ENCODE data around the gene OLIG3.

The OLIG3 gene

DNA sequence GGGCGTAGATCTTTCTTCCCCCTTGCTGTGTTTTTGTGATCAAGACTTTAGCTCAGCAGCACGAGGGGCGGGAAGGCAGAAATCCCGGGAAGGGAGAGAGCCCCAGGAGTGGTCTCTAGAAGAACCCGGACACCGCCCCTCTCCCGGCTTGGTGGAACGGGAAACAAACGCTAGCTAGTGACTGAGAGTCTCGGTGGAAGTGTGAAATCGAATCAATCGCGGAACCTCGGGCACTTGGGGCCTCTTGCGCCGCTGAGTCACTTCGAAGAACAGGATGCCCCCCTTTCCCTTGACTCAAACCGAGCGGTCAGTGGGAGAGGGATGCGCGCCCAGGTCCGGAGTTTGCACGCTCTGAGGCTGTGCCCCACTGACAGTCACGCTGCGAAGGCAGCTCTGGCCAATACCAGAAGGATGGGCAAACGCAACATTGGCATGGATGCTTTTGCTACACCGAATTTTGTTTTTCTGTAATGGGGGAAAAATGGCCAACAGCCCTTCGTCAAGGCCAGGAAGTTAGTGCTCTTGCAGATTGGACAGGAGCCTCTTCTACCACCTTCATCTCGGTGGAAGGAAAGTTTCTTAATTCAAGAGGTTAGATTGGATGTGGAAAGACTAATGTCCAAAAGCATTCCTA lies 1.6 kb upstream of the OLIG3 start:
- no peak for DNase-seq

DNA sequence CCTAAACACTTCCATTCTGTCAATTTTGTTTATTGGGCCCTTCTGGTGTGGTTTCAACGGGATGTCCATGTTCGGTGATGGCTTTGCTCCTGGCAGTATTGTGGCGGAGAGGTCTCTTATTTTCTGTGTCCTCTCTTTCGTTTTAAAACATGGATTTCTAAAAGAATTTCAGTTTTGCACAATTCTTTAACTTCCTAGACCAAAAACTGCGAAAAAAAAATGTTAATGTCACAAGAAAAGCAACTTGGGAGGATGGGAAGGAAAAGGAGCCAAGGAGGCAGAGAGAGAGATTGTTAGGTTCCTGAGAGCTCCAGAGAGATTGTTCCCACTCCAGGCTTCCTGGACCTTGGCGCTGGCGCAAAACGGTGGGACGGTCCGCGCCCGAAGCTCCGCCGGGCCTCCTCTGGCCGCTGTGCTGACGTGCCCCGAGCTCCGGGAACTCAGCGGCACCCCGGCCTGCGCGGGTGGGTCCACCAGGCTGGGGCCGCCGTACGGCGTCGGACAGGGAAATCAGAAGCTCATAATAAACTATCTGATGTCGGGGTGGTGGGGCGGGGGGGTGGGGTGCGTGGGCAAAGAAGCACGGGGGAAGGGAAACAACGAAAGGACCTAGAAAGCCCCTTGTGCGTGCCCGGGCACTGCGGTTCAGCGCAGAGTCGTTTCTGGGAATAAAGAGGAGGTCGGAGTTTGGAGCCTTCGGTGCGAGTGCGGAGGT lies 951 bp upstream of the OLIG3 start:
- DNase-seq: no peak

DNA sequence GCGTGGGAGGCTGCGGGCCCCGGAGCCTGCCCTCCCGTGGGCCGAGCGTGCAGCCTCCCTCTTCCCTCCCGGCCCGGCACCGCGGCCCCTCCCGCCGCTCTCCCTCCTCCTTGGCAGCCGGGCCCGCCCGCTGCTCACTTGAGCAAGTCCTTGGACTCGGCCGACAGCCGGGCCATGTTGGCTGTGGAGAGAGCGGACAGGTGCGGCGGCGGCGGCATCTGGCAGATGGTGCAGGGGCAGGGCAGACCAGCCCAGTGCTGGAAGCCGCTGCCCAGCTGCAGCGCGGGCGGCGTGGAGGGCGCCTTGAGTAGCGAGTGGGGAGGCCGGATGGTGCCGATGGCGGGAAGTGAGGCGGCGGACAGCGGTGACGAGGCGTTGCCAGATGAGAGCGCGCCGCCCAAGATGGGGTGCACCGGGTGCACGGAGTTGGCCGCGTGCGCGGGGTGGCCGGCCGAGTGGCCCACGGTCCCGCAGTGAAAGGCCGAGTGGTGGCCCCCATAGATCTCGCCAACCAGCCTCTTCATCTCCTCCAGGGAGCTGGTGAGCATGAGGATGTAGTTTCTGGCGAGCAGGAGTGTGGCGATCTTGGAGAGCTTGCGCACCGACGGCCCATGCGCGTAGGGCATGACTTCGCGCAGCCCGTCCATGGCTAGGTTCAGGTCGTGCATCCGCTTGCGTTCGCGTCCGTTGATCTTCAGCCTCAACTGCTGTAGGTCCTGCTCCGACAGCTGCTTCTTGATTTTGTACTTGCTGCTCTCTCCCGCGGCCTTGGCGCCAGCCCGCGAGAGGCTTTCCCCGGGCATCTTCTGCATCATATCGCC lies 766 bp downstream of the OLIG3 start:
- DNase-seq: peak in 1 of 5 experiments; percentile 54

DNA sequence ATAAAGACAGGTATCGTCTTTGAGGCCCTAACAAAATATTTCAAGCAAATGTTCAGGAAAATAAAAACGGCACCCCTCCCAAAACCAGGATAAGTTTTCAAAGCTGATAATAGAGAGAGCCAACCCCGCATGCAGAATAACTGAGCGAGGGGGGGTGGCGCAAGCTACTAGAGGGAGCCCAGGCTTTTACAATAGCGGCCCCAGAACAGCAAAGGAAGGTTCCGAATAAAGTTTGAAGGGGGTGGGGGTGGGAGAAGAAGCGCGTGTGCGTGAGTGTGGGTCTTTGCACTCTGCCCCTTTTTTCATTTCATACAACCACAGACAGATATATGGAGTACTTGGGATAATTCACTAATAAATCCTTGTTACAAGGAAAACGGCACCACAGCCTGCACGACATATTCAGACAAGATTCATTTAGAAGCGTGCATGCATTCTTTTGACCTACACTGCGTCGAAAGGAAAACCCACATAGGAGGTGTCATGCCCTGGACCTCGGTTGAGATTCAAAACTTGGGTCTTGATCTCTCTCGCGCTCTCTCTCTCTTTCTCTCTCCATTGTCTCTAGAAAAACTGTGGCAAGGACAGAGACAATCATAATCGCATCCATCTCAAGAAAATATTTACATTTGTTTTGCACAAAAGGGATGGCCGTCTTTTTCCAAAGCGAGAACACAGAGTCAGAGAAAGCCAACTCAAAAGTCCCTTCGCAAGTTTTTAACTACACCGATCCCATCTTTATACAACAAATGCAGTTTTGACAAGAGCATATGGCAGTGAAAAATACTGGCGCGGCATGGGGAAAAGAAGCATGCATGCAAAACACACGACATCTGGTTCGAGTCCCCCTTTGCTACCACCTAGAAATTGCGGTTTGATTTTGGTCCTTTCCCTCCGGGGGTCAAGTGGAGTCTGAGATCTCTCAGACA lies 1.6 kb downstream of the OLIG3 start:
- no peak for DNase-seq

DNA sequence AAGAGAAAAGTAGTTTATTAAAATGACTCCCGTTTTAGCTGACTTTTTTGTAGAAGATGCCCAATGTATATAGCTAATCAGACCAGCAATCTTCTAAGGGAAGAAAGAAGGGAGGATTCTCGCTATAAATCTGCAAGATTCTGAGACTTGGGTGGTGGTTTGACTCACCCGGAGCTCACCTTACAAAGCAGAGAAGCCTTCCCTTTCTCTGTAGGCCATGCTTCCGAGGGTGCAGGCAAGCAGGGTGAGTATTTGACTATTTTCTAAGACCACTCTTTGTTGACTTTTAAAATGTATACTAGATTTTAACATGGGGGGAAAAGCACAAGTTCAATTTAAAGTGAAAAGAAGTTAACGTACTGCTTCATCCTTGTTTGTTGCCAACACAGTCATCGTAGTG lies 2.7 kb downstream of the OLIG3 start:
- no peak for DNase-seq

DNA sequence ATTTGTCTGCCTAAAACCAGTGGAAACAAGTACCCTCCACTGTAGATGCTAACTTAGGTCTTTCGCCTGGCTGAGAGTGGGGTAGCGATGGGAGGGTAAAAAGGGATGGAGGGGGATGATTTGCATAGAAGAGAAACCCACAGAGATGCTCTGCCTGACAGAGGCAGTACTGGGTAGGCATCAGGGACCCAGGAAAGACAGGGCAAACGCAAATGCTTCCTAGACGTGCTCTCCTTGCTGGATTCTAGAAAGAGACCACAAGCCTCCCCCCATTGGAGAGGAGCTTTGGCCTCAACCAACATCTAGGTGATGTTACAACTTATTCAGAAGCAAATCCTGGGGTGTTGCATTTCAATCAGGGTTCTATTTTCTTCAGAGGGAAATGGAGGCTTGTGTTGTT lies 3.2 kb downstream of the OLIG3 start:
- no peak for DNase-seq

DNA sequence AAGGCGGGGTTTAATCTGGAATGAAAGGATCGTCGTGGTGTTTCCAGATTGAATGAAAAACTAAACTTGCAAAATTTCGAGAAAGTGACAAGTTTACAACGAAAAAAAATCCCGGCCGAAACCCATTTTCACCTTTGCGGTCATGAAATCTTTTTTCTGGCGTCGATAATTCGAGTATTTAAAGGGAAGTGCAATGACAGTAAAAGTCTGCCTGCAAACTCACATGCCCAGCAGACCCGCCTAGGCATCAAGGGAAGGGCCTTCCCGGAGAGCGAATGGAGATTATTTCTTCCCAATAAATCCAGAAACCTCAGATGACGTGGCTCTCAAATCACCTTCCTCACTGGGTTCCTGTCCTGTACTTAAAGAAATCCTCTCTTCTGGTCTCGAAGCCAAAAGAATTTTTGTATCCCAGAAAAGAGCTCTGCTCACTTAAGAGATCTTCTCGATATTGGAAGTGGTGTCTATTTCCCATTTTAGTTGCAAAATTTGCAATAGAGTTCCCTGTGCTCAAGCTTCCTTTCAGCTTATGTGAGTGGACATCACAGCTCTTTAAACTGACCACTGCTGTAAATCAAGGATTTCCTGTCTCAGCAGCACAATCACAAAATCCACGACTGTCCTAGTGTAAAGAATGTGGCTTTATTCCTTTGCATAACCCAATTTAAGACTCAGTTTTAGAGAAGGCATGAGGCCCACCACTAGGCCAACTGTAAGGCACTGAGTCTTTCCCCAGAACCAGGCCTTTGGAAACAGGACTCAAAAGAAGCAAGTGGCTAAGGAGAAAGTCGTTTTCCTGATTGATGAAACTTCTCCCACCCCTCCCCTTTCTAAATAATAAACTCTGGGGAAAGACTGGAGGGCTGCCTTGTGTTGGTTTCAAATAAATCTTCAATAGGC lies 3.9 kb downstream of the OLIG3 start:
- no peak for DNase-seq

DNA sequence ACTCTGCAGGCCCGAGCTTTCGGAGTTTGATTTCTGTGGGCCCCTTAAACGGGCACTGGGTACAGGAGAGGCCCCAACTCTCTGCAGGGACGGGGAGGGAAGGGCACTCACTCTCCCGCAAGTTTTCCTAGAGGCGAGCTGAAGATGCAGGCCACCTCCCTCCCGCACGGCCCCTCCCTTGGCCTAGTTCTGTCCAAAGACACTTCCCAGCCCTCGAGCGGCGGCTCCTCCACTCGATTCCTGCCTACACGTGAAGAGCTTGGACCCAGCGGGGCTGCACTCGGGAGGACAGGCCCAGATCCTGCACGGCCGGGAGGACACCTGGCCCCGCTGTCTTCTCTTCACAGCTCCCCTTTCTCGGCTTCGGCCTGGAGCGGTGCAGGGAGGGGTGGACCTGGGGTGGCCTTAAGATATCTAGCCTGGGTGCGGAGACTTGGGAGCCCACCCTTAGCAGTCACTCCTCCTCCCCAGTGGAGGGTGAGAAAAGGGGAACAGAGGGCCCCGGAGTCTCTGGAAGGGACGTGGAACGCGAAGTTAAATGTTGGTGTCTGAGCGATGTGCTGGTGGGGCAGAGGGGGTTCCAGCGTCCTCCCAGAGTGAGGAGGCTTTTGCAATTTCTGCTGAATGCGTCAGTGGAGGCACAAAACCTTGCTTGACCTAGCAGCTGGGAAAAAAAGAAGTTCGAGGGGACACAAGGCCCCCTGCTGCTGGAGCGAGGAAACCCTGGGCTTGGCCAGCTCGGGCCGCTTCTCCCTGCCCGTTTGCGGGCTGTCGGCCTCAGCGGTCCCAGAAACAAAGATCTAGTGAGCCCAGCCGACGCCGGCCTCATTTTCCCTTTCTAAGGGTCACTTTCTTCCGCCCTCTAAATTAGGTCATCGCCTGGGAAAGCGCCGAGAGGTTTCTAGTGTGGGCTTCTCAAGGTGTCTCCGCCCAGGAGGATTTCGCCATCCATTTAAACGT lies 4.9 kb downstream of the OLIG3 start:
- DNase-seq: no peak

DNA sequence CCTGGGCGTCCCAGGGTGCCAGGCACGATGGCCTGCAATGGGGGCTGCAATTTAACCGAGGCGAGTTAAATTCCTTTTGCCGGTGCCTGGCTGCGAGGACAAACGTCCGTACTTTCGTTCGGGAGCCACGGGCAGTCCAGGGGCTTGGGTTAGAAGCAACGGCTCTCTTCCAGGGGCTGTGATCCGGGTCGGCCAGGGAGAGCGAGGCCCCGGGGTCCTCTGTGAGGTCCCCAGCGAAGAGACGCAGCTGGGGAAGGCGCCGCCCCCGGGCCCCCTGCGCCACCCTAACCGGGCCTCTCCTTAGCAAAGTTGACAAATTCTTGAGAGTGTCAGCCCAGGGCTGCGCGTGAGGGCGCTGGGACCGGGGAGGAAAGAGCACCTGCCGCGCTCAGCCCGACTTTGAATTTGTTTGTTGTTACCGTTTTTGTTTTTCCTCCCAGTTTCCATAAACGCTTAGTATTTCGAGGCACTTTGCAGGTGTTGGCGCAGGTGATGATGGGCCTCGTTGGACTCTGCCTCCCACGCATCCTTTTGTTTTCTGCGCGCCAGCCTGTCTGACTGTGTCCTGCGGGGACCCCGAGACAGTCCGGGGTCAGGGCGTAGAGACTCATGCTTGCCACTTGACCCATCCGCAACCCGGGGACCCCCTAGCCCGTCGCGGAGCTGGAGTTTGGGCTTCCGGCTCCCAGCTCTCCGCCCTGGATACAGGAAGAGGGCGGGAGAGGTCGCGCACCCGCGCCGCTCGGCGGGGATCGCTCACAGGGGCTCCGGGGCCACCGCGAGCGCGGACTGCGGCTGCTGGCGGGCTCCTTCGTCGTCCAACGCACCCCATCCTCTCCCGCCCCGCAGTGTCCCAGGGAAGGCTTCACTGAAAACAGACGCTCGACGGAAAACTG lies 5.8 kb downstream of the OLIG3 start:
- DNase-seq: peak in 1 of 5 experiments; percentile 51

DNA sequence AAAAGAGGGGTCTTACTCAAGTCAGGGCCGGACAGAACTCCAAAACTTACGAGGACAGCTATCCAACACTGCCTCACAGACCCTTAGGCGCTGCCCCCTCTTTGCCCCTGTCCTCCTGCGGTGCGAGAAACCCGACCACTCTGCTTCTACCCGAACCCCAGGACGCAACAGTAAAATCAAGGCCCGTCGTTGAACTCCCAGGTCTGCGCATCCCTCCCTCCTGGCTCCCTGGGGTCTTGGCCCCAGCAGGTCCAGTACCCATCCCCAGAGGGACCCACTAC lies 6.4 kb downstream of the OLIG3 start:
- DNase-seq: no peak

DNA sequence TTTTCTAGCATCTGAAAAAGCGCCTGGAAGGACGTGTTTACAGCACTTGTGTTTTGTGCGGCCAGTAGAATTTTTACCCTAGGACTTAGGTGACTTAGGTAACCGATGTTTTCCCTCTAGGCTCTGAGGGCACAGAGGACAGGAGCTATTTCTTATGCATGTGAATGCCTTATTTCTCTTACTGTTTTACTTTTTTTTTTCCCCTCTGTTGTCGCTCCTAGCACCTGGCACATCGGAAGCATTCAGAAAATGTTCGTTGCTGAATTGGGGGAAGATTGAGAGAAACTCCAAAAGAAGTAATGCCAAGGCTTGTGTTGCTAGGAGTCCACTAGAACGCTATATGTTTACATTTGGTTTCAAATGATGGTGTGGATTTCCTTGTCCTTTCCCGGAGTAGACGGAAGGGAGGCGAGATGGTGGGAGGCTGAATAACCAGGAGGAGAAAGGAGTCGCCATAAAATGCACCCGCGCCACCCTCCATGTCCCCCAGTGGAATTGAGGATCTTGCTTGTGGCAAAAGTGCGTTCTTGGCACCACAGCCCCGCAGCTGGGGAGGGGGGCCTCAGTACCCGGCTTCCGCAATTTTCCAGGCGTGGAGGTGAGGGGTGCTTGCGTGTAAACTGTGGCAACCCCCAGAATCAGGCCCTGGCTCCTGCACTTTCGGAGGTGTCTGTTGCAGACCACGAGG lies 6.9 kb downstream of the OLIG3 start:
- no peak for DNase-seq

DNA sequence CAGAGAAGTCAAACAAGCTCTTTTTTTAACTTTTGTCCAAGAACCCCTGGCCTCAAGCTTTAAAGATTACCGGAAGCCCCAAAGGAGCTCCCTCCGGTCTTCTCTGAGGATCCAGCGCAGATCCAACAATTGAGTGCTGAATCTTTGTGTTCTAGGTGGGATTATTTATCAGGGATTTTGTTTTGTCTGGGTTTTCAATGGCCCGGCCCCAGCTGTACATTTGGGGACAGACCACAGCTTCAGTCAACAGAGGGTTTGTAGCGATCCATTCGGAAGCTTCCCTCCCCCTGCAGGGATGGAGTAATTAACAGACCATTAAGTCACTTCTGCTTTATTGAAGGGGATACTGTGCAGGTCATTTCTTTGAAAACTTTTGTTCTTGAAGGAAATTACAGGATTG lies 7.8 kb downstream of the OLIG3 start:
- no peak for DNase-seq

DNA sequence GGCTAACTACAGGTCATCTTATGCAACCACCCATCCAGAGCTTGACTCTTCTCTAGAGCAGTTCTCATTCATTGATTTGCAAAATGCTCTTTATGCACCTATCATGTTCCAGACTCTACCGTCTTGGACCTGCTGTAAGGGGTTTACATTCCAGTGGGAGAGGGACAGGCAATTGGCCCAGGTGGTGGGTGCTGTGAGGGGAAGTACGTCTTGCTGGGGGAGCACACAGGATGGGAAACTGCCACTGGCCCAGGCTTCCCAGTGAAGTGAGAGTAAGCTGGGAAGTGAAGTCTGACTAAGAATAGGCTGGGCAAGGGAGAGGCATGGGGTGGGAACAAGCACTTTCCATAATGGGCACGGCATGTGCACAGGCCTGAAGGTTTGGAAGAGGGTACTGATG lies 13.8 kb downstream of the OLIG3 start:
- no peak for DNase-seq

DNA sequence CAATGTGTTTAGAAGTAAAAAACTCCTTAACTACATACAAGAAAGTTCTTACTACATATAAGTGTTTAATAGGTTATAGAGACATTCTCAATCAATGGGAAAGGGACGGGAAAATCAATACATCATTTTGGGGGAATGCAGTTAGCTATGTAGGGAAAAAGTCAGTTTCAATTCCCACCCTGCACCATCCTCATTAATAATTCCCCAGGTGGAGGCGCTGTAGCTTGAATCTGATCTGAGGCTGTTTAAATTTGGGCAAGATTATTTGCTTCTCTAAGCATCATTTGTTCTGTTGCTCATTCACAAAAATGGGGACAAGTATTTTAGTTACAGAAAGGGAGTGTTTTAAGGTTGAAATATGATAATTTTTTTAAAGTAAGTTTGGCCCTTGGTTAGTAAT lies 19.1 kb downstream of the OLIG3 start:
- DNase-seq: no peak

DNA sequence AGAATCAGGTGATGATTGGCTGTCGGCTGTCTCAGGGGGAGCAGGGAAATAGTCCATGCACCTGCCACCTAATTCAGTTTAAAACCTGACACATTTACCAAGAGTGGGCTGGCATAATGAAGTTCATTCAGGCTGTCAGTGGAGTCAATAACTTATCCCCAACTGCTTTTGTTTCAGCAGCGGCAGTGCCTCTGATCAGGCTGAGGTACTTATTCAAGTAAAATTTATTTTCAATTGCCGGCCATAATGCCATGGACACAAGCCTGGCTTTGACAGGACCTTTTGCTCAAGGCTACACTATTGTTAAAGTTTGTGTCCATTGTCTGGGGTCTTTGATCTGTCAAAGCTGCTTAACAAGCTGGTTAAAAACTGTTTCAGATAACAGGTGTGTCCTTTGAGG lies 20.6 kb downstream of the OLIG3 start:
- no peak for DNase-seq

DNA sequence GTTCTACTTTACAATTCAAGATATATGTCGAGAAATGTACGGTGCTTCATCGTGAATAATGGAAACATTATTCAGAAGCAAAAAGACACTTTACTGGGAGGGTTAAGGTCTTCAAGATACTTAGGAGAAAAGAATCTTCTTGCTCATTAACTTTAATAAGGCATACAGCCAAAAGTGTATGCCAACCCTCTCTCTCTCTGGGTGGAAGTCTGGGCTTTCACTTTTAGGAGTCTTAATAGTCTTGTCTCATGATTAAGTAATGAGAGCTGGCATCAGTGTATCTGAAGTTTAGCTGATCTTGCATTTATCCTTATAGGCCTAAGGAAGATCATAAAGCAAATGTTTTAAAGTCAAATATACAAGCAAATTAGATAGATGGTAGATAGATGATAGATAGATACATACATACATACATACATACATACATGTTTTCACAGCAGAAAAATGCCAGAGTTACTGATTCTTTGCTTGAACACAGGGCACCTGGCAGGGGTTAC lies 21.5 kb downstream of the OLIG3 start:
- no peak for DNase-seq

DNA sequence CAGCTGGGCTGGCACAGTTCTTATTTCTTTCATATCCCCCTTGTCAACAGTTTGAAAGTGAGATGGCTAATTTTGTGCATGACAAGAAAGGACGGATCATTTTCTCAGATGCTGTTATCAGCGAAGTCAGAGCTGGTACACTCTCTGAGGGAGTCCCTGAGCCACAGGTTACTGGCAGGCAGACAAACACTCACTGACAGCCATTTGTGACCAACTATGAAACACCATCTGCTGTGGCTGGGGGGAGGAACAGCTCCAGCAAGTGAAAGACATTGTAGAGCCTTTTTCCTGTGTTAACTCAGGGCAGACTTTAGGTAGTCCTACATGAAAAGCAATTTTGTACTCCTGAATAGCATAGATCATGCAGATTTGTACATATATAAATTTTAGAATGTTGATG lies 22.2 kb downstream of the OLIG3 start:
- DNase-seq: no peak

DNA sequence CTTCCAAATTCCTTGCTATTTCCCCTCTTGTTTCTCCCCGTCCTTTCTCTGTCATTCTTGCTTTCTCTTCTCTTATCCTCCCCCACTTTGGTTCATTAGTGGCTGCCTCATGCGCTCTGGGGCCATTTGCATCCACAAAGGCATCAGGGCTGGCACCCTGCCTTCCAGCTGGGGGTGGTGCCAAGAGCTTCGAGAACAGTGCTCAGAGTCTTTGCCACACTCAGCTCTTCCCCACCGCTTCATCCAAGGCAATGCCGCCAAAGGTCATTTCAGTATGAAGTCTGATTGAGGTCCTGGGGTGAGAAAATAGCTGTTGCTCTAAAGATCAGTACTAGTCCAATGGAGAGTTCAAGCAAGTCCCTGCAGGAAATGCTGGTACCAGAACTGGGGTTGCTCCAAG lies 22.7 kb downstream of the OLIG3 start:
- DNase-seq: no peak

DNA sequence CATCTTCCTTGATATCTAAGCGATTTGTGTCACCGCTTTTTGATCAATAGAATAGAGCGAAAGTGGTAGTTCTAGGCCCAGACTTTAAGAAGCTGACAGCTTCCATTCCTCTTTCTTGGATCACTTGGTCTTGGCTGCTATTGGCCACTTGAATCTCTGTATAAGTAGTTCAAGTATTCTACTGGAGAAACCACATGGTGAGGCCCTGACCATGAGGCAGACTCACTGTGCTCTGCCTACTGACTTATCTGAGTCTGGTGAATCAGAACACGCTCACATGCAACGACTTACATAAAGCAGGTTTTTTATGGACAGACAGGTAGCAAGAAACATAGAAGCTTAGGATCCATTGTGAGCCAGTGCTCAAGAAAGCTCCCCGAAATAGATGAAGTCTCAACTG lies 27.0 kb downstream of the OLIG3 start:
- no peak for DNase-seq

Data from T-helper 2 cell (primary cell).